ENCODE results near the gene B3GALT4.
"Not testable (repeated sequence)": the region's sequence is repeated elsewhere in the genome, so short reads cannot be mapped to it uniquely, and the experiment has no call there.

The B3GALT4 gene

GRCh38 chr6:33272275-33273128 lies 4.4 kb upstream of the B3GALT4 start:
- no peak for DNase-seq

- DNase-seq = no peak
These were observed 3.6 kb upstream of the B3GALT4 start for GRCh38 chr6:33273129-33273923.

GRCh38 chr6:33273924-33274902 lies 2.7 kb upstream of the B3GALT4 start:
- no peak for DNase-seq

DNA sequence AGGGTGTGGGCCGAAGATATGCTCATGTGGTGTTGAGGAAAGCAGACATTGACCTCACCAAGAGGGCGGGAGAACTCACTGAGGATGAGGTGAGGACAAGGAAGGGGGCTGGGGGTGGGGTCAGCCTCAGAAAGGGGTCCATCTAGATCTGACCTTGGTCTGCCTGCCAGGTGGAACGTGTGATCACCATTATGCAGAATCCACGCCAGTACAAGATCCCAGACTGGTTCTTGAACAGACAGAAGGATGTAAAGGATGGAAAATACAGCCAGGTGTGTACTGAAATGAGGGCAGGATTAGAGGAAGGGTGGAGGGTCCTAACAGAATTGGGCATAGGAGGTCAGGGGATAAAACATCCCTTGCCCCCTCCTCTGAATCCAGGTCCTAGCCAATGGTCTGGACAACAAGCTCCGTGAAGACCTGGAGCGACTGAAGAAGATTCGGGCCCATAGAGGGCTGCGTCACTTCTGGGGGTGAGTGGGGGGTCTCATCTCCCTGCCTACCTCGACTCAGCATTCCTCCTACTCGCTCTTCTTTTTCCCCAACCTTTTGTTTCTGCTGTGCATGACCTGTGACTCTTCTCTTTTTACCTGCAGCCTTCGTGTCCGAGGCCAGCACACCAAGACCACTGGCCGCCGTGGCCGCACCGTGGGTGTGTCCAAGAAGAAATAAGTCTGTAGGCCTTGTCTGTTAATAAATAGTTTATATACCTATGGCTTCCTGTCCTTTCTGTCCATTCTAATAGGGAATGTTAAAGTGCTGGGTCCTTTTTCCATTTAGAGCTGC lies 935 bp upstream of the B3GALT4 start:
- DNase-seq = not testable (repeated sequence)

- no peak for DNase-seq
These were observed 401 bp upstream of the B3GALT4 start for GRCh38 chr6:33276581-33276863.

GRCh38 chr6:33277663-33278391 lies 904 bp downstream of the B3GALT4 start:
- no peak for DNase-seq

DNA sequence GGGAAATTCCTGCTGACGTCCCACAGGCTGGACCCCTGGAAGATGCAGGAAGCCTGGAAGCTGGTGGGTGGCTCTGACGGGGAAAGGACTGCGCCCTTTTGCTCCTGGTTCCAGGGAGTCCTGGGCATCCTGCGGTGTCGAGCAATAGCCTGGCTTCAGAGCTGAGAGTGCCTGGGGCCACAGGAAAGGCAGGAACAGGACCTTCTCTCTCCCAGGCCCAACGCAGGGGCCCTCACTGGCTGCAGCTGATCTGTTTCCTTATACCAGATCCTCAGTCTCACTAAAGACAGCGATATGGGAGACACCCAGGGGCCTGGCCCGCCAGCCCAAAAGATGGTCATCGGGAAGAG lies 1.4 kb downstream of the B3GALT4 start:
- DNase-seq = no peak

GRCh38 chr6:33278810-33279209 lies 1.9 kb downstream of the B3GALT4 start:
- DNase-seq = no peak

DNA sequence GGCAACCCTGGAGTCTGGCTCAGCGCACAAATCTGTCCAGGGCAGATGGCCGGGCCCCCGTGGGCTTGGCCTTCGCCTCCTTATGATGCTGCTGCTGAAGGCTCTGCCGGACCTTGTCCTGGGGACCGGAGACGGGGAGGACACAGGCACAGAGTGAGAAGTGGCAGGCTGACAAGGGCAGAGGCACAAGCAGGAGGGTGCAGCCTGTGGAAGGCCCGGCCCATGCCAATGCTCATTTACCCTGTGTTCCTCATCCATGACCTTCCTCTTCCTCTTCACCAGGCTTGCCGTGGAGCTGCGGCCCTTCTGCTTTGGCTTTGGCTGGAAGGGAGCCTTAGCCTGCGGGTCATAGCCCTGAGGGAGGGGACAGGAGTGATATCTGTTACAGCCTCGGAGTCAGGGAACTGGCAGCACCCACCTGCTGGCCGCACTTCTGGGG lies 2.4 kb downstream of the B3GALT4 start:
- no peak for DNase-seq

DNA sequence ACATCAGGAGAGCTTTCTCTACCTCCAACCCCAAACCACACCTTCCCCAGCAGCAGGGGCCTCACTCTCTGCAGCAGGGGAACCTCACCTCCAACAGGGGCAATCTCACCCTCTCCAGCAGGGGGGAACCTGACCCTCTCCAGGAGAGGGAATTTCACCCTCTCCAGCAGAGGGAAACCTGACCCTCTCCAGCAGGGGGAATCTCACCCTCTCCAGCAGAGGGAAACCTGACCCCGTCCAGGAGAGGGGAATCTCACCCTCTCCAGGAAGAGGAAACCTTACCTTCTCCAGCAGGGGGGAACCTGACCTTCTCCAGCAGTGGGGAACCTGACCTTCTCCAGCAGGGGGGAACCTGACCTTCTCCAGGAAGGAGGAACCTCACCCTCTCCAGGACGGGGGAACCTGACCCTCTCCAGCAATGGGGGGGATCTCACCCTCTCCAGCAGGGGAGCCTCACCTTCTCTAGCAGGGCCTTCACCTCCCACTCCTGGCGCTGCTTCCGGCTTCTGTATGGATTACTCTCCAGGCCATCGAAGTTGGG lies 3.1 kb downstream of the B3GALT4 start:
- no peak for DNase-seq

- DNase-seq = no peak
These were observed 3.6 kb downstream of the B3GALT4 start for GRCh38 chr6:33280539-33280938.

GRCh38 chr6:33285214-33285613 lies 8.3 kb downstream of the B3GALT4 start:
- not testable (repeated sequence) for DNase-seq

DNA sequence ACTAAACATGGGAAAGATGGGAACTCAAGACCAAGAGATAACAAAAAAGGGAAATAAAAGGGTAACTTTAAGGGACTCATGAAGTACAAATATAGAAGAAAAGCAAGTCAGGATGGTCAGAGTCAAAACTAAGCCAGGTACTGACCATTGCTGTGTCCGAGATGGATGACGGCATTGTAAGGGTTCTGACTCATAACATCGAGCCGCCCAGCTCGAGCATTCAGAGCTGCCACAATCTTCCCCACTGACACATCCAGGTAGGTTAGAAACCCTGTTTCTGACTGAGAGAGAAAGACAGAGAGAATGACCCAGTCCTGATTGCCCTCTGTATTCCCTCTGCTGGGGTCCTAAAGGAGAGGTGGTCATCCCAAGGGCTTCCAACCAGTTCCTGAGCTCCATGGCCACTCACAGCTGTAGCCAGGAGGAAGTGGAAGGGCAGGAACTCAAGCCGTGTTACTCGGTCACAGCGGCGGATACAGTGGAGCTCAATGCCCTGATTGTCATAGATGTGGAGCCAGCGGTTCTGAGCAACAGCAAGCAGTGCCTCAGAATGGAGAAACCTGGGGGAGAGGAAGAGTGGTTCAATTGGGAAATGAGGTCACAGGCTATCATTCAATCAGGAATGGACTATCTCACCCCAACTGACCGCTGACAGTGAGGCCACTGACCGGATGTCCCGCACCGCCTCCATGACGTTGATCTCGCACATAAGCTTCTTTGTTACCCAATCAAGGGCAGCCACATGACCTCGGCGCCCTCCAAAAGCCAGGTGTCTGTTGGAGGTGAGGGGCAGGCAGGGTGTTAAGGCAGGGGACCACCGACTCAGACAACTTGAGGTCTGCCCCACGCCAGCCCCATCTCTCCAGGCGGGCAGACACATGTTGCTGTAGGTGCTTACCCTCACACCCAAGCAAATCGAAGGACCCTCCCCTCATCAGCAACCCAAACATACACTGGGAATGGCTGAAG lies 10.3 kb downstream of the B3GALT4 start:
- DNase-seq = no peak

GRCh38 chr6:33288141-33288920 lies 11.4 kb downstream of the B3GALT4 start:
- DNase-seq = no peak

- DNase-seq = peak; percentile 61
These were observed 12.2 kb downstream of the B3GALT4 start, which contains the start of the genes PFDN6 and WDR46 for GRCh38 chr6:33288921-33289783. PFDN6 (plus strand) TSS chr6:33289601; CDS start chr6:33289857, 256 bp downstream. WDR46 (minus strand) TSS chr6:33289239; CDS start chr6:33289170, 69 bp downstream.

DNA sequence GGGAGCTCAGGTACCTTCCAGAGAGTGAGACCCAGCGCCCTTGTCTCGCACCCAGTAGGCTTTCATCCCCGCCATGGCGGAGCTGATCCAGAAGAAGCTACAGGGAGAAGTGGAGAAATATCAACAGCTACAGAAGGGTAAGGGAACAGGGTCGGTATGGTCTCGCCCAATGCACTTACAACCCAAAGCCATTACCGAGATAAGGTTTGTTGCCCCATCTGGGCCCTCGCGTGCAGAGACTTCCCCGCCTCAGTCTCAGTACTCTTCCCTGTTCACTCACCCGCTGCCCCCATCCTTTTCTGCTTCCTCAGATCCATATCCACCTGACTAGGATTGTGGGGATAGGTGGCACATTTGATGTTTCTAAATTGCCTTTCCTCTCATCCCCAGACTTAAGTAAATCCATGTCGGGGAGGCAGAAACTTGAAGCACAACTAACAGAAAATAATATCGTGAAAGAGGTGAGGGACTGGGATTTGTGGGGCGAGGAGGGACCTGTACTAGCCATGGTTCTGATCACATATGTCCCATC lies 12.9 kb downstream of the B3GALT4 start:
- DNase-seq = no peak

GRCh38 chr6:33290459-33290858 lies 13.5 kb downstream of the B3GALT4 start:
- DNase-seq = no peak

All from NCI-H1048 (cell line).